Hematopoietic multipotent progenitor cell treated with erythropoietin and hydrocortisone succinate and interleukin-3 and kit ligand, for 17 days (in vitro differentiated cells): ENCODE data around the gene ERP27.

Source experiments
- DNase-seq: peaks from one replicate; pipeline ENCODE4 v3.0.0-alpha.2; 2015; ENCODE audit warnings: low spot score

ERP27 gene

DNA sequence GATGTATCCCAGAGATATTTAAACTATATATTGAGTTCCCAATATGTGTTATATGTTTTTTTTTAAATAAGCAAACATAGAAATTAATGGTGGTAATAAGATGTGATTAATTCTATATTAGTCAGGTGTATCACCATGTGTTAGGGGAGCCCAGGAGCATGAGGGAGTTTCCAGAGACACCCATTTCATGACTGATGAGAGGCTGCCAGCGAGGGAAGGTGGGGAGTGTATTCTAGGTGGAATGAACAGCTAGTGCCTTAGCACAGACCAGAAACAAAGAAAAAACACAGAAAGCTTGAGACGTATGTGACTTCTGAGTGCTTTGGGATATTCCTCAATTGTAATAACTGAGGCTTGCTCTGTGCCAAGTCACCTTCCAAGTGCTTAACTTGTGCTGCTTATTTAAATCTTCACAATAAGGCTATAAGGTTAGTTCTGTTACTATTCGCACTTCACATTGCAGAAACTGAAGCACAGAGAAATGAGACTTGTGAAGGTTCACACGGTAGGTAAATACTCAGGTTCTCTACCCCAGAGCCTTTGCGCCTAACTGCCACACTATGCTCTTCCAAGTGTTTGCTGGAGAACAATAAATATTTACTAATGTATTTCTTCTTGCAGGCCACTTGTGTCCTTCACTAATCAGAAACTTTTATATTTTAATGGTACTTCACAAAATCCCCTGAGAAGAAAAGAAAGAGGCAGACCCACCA, 34.8 kb downstream of the ERP27 start:
- DNase-seq: no peak

DNA sequence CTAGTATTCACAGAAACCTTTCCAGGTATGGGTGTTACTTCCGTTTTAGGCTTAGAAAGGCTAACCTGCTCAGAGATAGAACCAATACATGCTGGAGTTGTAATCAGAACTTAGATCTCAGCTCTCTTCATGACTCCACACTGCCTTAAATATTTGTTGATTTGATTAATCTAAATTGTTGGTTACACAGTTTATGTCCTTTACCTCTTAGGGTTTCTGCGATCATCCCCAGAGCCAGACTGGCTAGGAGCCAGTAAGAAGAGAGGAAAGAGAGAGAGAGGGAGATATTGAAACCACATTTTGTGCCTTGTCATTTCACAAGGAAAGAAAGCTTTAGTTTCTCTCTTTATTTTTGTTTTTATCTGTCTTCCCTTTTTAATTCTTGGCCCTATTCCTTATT, 35.9 kb downstream of the ERP27 start:
- peak; percentile 67 for DNase-seq

DNA sequence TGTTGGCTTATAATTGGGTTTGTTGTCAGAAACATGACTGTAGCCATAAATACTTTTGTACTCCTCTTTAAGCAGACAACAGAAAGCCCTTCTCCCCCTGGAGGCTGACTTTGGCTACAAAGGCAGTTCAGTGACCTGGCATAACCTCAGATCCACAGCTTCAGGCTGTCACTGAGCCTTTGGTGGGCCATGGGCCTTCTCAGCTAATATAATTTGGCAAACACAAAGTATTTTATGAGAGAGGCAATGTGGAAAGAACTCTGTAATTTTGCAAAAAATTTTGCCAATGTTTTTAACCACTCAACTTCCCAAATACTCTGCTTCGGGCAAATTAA, 37.1 kb downstream of the ERP27 start:
- no peak for DNase-seq

DNA sequence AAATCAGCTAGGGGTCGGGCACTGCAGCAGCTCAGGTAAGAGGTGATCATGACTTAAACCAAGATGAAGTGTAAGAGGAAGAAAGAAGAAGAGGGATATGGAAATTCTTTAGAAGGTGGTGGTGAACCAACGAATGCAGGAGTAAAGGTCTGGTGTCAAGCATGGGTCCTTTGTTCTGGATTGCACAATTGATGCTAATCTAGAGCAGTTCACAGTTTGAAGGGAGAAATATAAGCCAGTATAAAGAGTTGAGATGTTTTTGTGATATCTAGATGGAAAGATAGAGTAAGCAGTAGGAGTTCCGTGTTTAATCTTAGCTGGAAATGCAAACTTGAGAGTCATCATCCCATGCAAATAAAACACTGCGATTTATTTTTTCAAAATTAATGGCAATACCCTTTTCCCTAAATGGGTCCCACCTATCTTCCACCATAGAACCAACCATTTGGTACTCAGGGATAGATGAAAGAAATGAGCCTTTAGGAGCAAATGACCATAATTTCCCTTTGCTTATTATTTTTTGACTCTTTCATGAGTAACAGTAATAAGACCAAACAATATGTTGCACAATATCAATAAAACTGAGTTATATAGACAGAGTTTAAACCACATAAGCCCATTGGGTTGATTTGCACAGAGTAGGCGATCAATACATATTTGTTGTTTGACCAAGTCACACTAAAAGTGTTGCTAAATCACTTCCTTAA, 37.7 kb downstream of the ERP27 start:
- DNase-seq: no peak

DNA sequence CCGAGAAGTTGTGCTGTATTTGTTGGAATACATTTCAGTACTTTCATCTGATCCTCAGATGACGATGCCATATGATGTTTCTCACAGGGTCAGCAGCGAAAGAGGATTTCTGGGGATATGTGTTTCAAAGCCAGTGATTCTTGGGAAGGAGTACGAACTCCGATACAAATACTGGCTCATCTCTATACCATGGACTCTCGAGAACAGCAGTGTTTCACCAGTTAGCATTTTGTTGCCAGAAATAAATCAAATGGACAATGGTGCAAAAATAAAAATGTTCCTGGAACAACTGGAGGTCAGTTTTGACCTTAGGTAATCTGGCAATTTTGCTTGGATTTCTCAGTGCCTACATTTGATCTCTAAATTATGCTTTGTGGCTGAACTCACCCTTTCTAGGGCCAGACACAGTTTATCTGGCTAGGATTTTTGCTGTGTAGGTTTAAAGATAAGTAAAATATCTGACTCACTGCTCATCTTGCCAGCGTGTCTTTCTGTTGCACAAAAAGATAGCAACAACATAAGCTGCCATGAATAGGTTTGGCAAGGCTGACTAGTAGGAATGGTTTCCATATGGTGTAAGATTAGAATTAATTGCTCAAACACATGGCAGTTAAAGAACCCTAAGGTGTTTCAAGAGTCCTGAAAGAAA, 41.7 kb downstream of the ERP27 start:
- DNase-seq: peak; percentile 58

DNA sequence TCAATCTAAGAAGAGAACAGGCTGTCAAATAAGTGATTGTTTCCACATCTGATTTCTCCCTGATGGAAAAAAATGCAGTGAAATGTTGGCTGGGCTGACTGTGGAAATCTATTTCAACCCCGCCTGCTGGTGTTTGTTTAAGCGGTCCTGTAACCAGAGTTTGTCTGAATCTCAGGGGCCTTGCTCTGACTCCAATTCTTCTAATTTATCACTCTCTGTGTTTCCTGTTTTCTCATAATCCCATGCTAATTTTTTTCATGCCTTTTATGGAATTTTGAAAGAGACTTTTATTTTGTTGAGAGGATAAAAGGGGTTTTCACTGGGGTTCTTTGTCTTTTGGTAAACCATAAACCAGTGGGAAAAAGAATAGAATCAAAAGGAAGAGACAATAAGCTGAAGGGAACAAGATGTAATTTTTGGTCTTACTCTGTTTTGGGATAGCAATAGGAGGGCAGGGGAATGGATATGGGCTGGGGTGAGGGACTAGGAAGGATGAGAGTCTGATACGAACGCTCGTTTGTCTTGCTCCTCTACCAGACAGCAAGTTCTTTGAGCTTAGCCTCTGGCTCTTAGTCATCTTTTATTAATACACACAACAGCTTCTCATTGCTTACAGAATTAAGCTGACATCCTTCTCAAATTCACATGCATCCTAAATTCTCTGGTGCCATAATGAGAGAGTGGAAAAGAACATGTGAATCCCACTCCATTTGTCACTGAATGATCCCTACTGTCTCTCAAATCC, 44.7 kb downstream of the ERP27 start:
- no peak for DNase-seq

DNA sequence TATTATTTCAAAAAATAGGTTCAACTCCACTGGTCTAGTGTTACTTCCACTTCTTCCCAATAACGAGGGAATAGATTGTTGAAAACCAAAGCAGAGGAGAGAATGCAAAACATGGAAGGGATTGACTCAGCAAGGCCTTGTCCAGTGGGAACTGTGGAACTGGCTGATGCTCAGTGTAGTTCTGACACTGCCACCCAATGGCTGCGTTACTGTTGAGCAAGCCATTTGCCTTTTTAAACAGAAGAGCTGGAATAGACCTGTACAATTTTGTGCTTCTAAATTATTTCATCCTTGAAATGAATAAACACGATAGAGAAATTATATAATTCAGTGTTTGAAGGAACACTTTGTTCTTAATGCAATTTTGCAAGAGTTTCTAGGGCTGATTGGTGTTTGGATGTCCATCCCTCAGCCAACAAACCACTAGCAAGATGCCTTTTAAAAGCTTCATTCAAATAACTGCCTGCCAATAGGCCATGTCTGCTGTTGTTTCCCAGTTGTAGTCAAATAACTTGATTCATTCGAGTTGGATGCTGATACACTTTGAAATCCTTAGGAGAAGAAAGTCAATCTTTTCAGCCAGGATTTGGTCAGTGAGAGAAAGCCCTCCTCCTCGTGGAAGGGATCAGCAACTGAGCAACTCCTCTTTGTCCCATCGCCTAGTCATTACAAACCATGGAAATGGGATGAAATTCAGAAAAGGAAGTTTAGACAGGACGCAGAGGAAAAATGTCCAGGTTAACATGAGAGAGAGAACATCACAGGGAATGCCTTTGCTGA, 45.4 kb downstream of the ERP27 start:
- DNase-seq: peak; percentile 45

DNA sequence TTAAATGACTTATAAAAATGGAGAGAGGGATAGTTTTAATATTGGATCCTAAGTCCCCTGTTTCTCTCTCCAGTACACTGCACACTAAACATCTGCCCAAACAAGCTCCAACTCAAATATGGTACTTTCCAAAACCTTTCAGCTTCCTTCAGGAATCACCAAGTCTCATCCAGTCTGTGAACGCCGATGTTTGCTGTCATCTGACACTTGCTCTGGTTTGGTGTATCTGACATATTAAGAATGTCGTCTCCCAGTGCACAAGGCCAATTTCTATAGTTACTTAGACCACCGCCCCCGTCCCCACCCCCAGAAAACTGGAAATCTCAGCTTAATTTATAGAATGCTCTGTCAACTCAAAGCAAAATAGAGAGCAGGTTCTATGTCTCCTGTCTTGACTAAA, 47.6 kb downstream of the ERP27 start:
- DNase-seq: no peak

DNA sequence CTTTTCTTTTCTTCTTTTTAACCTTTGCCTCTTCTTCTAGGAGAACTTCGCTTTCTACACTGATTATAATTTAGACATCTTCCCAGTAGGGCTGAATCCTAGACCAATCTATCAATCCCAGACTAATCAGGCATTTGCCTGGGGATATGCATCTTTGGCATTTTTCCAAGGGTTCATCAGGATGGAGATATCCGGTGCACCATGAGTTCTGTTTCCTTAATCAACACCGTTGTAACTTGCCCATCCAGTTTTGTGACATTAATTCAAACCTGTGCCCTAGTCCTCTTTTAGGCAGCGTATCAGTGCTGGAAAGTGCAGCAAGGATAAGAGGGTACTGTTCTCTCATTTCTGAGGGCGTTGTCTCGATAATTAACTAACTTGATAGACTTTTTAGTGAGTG, 52.1 kb downstream of the ERP27 start:
- peak; percentile 26 for DNase-seq

DNA sequence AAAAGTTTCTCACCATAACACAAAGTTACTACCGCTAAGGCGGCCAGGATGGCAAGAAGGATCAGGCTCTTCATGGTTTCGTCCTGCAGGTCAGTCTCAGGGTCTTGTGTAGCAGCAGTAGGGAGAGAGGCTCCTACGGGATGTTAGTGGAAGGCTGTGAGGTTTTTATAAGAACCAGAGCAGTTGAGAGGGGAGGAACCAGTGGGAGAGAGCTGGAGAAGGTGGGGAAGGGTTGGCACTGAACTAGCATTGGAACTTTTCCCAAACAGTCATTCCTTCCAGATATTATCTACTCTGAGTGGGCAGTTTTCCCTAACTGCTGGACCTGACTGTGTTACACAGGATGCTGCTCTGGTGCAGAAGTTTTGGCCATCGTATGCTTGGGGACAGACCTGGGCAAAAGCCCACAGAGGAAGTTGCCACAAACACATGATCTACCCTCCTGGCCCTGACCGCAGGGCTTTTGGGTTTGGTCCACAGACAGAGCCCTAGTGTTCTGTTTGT, 52.6 kb downstream of the ERP27 start, which contains the start of gene MGP:
Gene MGP, minus strand, starts transcription at position 137 of the 504 bp plus-strand sequence. Its CDS starts 63 bp downstream, at position 74.
- peak; percentile 42 for DNase-seq

DNA sequence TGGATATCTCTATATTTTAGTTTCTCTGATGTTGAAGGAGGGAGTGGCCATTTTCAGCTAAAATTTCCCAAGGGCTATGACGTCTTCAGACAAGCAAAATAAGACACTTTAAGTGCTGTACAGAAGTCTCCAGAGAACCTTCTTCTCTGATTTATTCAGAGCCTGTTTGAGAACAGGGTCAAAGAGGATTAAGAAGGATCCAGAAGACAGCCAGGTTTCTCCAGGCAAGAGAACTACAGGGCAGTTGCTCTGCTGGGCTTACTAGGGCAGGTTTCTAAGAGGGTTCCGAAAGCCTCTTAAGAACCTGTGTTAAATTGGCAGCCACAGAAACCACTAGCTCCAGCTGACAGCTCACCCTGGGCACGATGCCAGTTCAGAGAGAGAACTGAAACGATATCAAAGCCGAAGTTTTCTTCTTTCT, 53.9 kb downstream of the ERP27 start:
- peak; percentile 93 for DNase-seq

DNA sequence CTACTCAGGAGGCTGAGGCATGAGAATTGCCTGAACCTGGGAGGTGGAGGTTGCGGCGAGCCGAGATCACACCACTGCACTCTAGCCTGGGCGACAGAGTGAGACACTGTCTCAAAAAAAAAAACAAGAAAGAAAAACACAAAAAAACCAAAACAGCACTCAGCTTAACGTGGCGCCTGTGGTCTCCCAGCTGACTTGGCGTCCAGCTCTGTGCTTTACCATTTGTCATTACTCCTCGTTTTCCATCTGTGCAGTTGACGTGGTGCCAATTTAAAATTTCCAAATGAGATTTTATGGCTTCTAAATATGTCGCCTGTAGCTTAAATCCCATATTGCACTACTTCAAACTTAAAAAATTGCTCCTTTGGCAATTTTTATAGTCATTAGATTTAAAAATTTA, 54.7 kb downstream of the ERP27 start:
- DNase-seq: no peak

DNA sequence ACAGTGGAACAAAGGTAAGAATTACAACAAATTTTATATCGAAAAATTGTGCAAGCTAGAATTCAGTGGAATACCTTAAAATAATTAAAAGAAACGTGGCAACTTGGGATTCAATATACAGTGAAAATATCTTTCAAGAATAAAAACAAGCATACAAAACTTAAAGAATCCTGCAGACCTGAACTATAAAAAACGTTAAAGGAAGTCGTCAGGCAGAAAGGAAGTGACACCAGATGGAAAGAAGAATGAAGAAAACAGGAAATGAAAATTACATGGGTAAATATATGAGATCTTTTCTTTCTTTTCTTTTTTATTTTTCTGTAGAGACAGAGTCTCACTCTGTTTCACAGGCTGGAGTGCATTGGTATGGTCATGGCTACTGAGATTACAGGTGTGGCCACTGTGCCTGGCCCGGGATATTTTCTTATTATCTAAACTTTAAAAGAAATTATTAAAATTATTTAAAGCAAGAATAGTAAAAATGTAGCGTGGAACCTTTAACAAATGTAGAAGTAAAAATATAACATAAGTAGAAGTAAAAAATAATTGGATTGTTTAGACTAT, 57.4 kb downstream of the ERP27 start:
- DNase-seq: no peak

DNA sequence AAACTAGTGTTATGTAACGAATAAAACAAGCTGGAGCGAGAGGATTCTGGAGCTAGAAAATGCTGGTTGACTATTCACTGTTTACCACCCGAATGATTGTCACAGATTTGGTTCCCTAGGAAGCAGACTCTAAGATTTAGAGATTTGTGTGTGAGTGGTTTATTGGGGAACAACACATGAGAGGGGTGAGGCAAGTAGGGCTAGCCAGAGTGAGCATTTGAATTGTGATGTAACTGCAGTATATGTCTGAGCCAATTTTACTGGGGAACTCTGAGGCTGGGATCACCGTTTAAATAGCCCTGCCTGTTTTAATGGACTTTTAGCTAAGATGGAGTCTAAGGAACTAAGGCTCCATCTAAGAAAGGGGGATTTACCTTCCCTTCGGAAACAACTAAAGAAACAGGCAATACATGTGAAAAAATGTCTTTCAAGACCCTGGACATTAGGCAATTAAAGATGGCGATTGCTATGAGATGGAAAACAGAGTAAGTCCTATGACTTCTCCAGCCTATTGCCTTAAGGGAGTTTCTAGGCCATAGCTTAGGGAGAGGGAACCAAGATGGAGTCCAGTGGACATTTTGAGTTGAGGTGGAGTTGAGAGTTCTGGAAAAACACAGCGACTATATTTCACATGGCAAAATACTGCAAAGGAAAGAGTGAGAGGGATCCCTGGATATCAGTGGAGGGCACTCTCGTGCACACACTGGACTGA, 59.0 kb downstream of the ERP27 start:
- DNase-seq: no peak

DNA sequence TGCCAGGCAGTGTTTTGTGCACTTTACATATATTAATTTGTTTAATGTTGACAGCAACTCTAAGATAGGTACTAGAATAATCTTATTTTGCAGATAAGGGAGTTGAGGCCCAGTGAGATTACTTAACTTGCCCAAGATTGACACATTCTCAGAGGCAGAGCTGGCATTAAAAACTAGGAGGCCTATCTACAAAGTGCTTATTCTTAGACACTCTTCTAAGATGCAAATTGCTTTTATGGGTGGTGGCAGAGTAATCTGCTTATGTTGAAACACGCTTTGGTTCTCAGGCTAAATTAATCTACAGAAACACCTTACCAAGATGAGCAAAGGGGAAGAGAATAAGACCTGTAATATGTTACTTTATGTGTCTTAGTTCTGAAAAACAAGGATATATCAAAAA, 59.8 kb downstream of the ERP27 start:
- DNase-seq: no peak

DNA sequence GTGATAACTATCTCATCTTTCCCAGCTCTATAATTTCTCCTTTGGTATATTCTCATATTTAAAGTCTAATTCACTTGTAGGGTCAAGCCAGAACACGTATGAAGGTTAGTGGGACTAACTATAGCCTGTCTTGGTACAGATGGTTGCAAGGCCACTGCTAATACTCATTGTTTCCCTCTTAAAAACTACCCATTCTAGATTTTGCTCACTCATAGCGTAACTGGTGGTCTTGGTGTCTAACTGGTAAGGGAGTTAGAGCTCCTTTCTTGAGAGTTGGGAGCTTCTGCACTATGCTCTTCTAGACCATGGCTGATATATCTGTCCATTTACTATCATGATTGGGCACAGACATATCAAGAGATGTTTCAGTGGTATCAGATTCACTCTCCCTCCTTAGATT, 61.5 kb downstream of the ERP27 start:
- DNase-seq: no peak

DNA sequence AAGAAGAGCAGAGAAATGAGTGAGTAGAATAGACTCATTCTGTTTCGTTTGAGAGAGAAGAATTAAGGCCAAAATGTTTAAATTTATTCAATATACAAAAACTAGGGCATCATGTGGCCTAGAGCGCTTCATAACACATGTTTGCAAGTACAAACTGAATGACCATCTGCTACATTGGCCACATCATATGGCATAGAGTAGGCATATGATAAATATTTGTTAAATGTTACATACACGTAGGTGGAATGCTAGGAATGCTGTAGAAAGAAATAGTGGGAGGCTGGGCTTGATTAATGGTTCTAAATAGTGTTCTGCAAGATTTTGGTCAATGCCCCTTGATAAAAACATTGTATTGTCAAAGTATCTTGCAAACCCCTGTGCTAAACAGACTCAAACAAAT, 63.5 kb downstream of the ERP27 start:
- DNase-seq: no peak

DNA sequence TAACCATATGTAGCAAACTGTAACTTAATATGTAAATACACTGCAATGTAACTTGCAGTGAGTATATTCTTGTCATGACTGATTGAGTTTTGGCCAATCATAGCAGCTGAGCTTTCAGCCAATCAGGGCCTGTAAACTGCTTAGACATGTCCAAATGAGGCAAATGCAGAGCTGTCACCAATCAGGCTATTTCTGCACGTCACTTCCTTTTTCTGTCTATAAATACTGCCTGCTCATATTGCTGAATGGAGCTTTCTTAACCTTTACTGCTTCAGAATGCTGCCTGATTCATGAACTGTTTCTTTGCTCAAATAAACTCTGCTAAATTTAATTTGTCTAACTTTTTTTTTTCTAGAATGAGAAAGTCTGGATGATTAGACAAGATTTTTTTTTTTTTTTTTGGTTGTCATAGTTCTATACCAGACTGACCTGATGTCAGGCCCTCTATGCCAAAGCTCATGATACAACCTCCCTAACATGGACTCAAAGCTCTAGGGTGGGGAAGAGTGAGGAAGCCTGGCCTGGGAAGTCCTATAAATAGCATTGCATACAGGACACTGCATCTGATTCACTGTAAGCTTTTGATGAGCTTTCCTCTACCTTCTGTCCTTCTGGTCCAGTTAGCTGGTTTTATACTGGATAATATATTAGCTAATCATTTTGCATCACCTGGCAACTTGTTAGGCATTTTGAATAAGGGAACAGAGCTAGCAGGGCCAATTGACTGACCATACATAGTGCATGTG, 64.7 kb downstream of the ERP27 start:
- DNase-seq: no peak

DNA sequence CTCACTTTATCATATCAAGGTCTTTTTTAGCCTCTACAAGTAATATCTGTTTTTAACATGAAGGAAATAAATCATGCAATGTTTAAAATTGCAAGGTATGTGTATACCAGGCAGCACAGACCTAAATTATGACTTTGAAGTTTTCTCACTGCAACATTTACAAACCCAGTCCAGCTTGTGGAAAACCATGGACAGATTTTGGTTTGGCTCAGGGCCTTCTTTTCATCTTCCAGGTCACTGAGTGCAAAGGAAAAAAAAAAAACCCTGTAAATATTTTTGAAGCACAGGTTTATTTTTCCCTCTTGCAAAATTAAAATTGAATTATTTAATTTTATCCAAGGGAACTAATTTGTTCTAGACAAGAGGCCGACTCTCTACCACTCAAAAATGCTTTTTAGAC, 66.5 kb downstream of the ERP27 start:
- no peak for DNase-seq

DNA sequence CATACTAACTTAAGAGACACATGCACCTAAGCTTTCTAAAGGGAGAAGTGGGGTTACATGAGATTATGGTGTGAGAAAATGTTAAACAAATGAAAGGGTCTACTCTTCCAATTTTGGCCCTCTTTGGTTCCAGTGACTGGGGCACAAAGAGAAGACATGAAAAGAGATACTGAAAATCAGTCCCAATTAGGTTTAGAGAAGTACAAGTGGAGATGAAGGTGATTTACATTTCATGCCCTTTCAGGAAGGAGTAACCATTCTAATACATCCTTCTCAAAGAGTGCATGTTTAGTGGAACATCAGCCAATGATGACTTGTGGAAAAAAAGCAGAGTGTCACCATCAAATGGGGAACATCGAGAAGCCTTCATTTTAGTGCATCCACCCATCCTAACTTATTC, 67.1 kb downstream of the ERP27 start:
- DNase-seq: no peak
